Measurements from ENCODE around the gene PRDM16.

PRDM16 gene

GRCh38 chr1:3409366-3410141 is 340.6 kb downstream of the PRDM16 start:
- no peak for DNase-seq
- Histone ChIP-seq H3K27ac (no peak overlapping the region), H3K27me3 (ENCODE audit: insufficient read depth, low read depth, severe bottlenecking) (no peaks in the 10 kb centered on the region), H3K9me3 (ENCODE audit: severe bottlenecking) (no peaks in the 10 kb centered on the region), H3K36me3 (no peaks in the 10 kb centered on the region), H3K4me3 (ENCODE audit: low read depth, low read length) (no peak overlapping the region)
- no peak for TF ChIP-seq CTCF (IDR thresholded peaks at IDR 0.05; ENCODE audit: low read depth, low read length)

- TF ChIP-seq CTCF (IDR thresholded peaks at IDR 0.05; ENCODE audit: low read depth, low read length) = peak; percentile 64
- Histone ChIP-seq H3K36me3 (no peaks in the 10 kb centered on the region), H3K4me3 (ENCODE audit: low read depth, low read length) (no peak overlapping the region), H3K27me3 (ENCODE audit: insufficient read depth, low read depth, severe bottlenecking) (no peaks in the 10 kb centered on the region), H3K27ac (no peak overlapping the region), H3K9me3 (ENCODE audit: severe bottlenecking) (no peaks in the 10 kb centered on the region)
- DNase-seq = peak; percentile 80
Measured at GRCh38 chr1:3410142-3410925, 341.3 kb downstream of the PRDM16 start.

GRCh38 chr1:3411806-3412205 is 342.8 kb downstream of the PRDM16 start:
- H3K27ac ChIP-seq = no peak overlapping the region
- DNase-seq = no peak
- H3K4me3 ChIP-seq (ENCODE audit: low read depth, low read length) = no peak overlapping the region
- no peak for TF ChIP-seq CTCF (IDR thresholded peaks at IDR 0.05; ENCODE audit: low read depth, low read length)
- H3K36me3 ChIP-seq = no peaks in the 10 kb centered on the region
- no peaks in the 10 kb centered on the region for H3K27me3 ChIP-seq (ENCODE audit: insufficient read depth, low read depth, severe bottlenecking)
- peaks cover 3% of the 10 kb centered on the region for H3K9me3 ChIP-seq (ENCODE audit: severe bottlenecking)

GRCh38 chr1:3412376-3412775 is 343.4 kb downstream of the PRDM16 start:
- Histone ChIP-seq H3K36me3 (no peaks in the 10 kb centered on the region), H3K27me3 (ENCODE audit: insufficient read depth, low read depth, severe bottlenecking) (no peaks in the 10 kb centered on the region), H3K9me3 (ENCODE audit: severe bottlenecking) (peaks cover 9% of the 10 kb centered on the region), H3K4me3 (ENCODE audit: low read depth, low read length) (no peak overlapping the region), H3K27ac (no peak overlapping the region)
- no peak for DNase-seq
- no peak for TF ChIP-seq CTCF (IDR thresholded peaks at IDR 0.05; ENCODE audit: low read depth, low read length)

GRCh38 chr1:3413975-3414710 is 345.1 kb downstream of the PRDM16 start:
- DNase-seq = no peak
- Histone ChIP-seq H3K9me3 (ENCODE audit: severe bottlenecking) (peaks cover 11% of the 10 kb centered on the region), H3K36me3 (no peaks in the 10 kb centered on the region), H3K27me3 (ENCODE audit: insufficient read depth, low read depth, severe bottlenecking) (no peaks in the 10 kb centered on the region), H3K4me3 (ENCODE audit: low read depth, low read length) (no peak overlapping the region), H3K27ac (no peak overlapping the region)
- peak; percentile 42; the same call in 1 of the 2 replicates for TF ChIP-seq CTCF (IDR thresholded peaks at IDR 0.05; ENCODE audit: low read depth, low read length)

Data from WERI-Rb-1 (cell line).